Measurements from ENCODE around the gene DPEP1.
A peak's percentile ranks its signal among the peaks of the same experiment; 100 is the strongest.

The DPEP1 gene

DNA sequence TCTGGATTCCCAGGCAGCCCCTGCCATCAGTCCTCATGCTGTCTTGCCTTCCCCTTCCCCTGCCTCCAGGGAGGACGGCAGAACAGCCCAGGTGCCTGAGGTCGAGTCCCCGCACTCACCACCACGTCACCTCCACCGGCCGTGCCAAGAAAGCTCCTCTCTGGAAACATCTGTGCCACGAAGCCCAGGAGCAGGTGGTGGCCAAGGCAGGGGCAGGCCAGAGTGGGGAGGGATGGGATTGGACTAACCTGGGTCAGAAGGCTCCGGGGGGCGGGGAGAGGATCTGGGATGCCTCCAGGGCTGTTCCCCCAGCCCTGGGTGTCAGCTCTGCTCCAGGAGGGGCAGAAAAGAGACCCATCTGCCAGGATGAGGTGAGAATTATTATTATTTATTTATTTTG, 7.4 kb upstream of the DPEP1 start:
- TF ChIP-seq, protein P1, sequence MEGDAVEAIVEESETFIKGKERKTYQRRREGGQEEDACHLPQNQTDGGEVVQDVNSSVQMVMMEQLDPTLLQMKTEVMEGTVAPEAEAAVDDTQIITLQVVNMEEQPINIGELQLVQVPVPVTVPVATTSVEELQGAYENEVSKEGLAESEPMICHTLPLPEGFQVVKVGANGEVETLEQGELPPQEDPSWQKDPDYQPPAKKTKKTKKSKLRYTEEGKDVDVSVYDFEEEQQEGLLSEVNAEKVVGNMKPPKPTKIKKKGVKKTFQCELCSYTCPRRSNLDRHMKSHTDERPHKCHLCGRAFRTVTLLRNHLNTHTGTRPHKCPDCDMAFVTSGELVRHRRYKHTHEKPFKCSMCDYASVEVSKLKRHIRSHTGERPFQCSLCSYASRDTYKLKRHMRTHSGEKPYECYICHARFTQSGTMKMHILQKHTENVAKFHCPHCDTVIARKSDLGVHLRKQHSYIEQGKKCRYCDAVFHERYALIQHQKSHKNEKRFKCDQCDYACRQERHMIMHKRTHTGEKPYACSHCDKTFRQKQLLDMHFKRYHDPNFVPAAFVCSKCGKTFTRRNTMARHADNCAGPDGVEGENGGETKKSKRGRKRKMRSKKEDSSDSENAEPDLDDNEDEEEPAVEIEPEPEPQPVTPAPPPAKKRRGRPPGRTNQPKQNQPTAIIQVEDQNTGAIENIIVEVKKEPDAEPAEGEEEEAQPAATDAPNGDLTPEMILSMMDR (IDR thresholded peaks at IDR 0.05) = no peak
- Histone ChIP-seq H3K4me1 (no peaks in the 10 kb centered on the region), H3K36me3 (ENCODE audit: control insufficient read depth, insufficient read depth, low read length) (no peaks in the 10 kb centered on the region), H3K9me3 (ENCODE audit: control insufficient read depth, low read length) (no peaks in the 10 kb centered on the region), H2AFZ (no peak overlapping the region), H3K27me3 (ENCODE audit: control insufficient read depth, insufficient read depth, low read length) (no peaks in the 10 kb centered on the region), H3K4me3 (ENCODE audit: low read depth, low read length) (no peak overlapping the region), H3K9ac (no peak overlapping the region), H3K27ac (no peak overlapping the region), H3K79me2 (no peaks in the 10 kb centered on the region), H3K4me2 (ENCODE audit: low read length) (no peak overlapping the region)

DNA sequence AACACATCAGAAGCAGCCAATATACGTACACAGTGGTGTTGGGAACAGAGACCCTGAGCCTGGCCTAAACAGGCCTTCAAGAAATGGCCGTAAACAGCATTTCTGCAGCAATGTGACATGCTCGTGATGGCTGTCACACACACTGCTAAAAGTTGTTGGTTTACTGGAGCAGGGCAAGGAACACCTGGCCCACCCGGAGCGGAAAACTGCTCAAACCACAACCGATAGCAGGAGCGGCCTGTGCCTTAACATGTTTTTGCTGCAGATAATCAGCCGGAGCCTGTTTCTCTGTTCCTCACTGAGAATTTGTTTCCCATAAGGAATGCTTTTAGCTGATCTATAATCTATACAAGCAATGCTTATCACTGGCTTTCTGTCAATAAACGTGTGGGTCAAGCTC, 6.0 kb upstream of the DPEP1 start:
- Histone ChIP-seq H3K27me3 (ENCODE audit: control insufficient read depth, insufficient read depth, low read length) (no peaks in the 10 kb centered on the region), H3K79me2 (no peaks in the 10 kb centered on the region)

DNA sequence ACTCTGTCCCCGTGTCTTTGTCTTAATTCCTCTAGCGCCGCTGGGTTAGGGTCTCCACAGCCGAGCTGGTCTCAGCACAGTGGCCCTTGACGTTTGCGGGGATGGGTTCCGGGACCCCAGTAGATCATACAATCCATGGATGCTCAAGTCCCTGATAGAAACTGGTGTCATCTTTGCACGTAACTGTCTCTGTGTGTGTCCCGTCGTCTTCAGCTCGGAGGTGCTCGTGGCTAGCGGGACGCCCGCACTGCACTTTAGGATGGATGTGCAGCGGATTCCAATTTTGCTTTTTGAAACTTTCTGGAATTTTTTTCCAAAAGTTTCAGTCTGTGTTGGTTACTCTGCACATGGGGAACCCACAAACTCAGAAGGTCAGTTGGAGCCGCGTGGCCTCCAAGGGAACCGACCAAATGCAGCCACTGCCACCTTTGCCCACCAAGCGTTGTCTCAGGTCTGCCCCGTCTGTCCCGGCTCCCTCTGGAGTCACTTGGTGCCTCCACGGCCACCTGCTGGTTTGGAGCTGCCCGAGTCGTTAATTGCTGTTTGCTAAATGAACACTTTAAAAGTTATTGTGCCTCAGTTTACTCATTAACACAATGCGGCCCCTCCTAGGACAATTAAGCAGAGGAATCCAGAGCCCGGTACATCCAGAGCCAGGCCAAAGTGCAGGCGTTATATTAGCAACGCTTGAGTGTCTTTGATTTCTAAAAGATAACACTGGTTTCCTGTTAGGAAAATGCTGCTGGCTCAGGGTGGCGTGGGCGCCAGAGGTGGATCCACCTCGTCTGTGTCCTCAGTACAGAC, 5.3 kb upstream of the DPEP1 start:
- no peaks in the 10 kb centered on the region for H3K27me3 ChIP-seq (ENCODE audit: control insufficient read depth, insufficient read depth, low read length)
- TF ChIP-seq, protein P1 (IDR thresholded peaks at IDR 0.05) = no peak
- no peaks in the 10 kb centered on the region for H3K9me3 ChIP-seq (ENCODE audit: control insufficient read depth, low read length)
- no peaks in the 10 kb centered on the region for H3K36me3 ChIP-seq (ENCODE audit: control insufficient read depth, insufficient read depth, low read length)
- H3K4me2 ChIP-seq (ENCODE audit: low read length) = no peak overlapping the region
- H3K4me1 ChIP-seq = no peaks in the 10 kb centered on the region
- no peak overlapping the region for H3K9ac ChIP-seq
- no peaks in the 10 kb centered on the region for H3K79me2 ChIP-seq
- H3K27ac ChIP-seq = no peak overlapping the region
- peak overlapping the region; percentile 35 for H2AFZ ChIP-seq
- no peak overlapping the region for H3K4me3 ChIP-seq (ENCODE audit: low read depth, low read length)

More for the DNA sequence above, 6.0 kb upstream of the DPEP1 start:
- no peaks in the 10 kb centered on the region for H3K4me1 ChIP-seq
- no peaks in the 10 kb centered on the region for H3K9me3 ChIP-seq (ENCODE audit: control insufficient read depth, low read length)
- no peak overlapping the region for H2AFZ ChIP-seq
- H3K4me2 ChIP-seq (ENCODE audit: low read length) = no peak overlapping the region
- no peak overlapping the region for H3K4me3 ChIP-seq (ENCODE audit: low read depth, low read length)
- TF ChIP-seq, protein P1 (IDR thresholded peaks at IDR 0.05) = no peak
- no peak overlapping the region for H3K9ac ChIP-seq
- no peak overlapping the region for H3K27ac ChIP-seq
- H3K36me3 ChIP-seq (ENCODE audit: control insufficient read depth, insufficient read depth, low read length) = no peaks in the 10 kb centered on the region

DNA sequence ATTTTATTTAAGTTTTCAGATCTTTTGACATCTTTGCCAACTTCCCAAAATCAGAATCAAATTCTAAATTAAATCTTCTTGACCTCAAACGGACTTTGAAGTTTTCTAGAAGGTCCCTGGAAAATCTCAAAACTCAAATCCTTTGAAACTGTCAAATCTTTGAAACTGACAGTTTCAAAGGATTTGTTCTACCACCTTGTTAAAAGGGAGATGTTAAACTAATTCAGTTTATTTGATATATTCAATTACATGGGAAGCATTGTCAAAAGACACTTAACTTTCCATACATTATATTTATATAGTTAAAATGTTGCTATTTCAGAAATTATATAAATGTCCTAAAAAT, 3.4 kb upstream of the DPEP1 start:
- TF ChIP-seq, protein P1 (IDR thresholded peaks at IDR 0.05) = no peak
- no peak overlapping the region for H3K4me2 ChIP-seq (ENCODE audit: low read length)
- no peaks in the 10 kb centered on the region for H3K4me1 ChIP-seq
- H3K27me3 ChIP-seq (ENCODE audit: control insufficient read depth, insufficient read depth, low read length) = no peaks in the 10 kb centered on the region
- H3K9me3 ChIP-seq (ENCODE audit: control insufficient read depth, low read length) = no peaks in the 10 kb centered on the region
- no peaks in the 10 kb centered on the region for H3K36me3 ChIP-seq (ENCODE audit: control insufficient read depth, insufficient read depth, low read length)
- H3K27ac ChIP-seq = no peak overlapping the region
- no peaks in the 10 kb centered on the region for H3K79me2 ChIP-seq
- H3K4me3 ChIP-seq (ENCODE audit: low read depth, low read length) = no peak overlapping the region
- no peak overlapping the region for H2AFZ ChIP-seq
- H3K9ac ChIP-seq = no peak overlapping the region

Measured in parathyroid adenoma (tissue), 2 donors.